HEK293 (cell line): ENCODE data around the gene ERG.

Source experiments
- CTCF ChIA-PET: fragments of 350-600 bp; formaldehyde crosslinking; extraction: SDS; loops from one replicate; lab custom pipeline; 2021; ENCODE audit warnings: antibody characterized with exemption; lab: Yijun Ruan, JAX
- POLR2A ChIA-PET: fragments of 300-600 bp; formaldehyde crosslinking; extraction: SDS; loops from one replicate; lab custom pipeline; 2020; ENCODE audit warnings: antibody characterized with exemption, inconsistent platforms; lab: Yijun Ruan, JAX
- H3K27ac ChIP-seq: fragments of 200-500 bp; sonication (Bioruptor generic); 2 replicates; pipeline ENCODE4 v1.5.1; 2014; ENCODE audit warnings: low read depth, low read length, control low read depth, inconsistent platforms; ENCODE audit errors: extremely low read depth
- H3K36me3 ChIP-seq, 2 experiments: fragments of 200-500 bp in 1 of 2; sonication (Bioruptor generic) in 1 of 2; 1 replicate in 1 of 2; 2 replicates in 1 of 2; pipeline ENCODE4 v1.5.1; 2014 to 2017; ENCODE audit warnings: inconsistent platforms in 2 of 2, low read length in 2 of 2; ENCODE audit not compliant: control insufficient read depth in 2 of 2, insufficient read depth in 1 of 2
- H3K4me1 ChIP-seq: fragments of 200-500 bp; sonication (Bioruptor generic); 2 replicates; pipeline ENCODE4 v1.5.1; 2014; ENCODE audit warnings: mild to moderate bottlenecking, low read length, inconsistent platforms; ENCODE audit not compliant: control insufficient read depth, insufficient read depth
- H3K4me3 ChIP-seq: 2 replicates; pipeline ENCODE4 v1.5.1; 2011; ENCODE audit warnings: low read depth, mild to moderate bottlenecking, control low read depth, low read length, moderate library complexity
- H3K9me3 ChIP-seq: fragments of 200-500 bp; sonication (Bioruptor generic); 2 replicates; pipeline ENCODE4 v1.5.1; 2014; ENCODE audit warnings: low read depth, low read length, inconsistent platforms; ENCODE audit not compliant: control insufficient read depth, insufficient read depth
- MEIS1 ChIP-seq: sonication (generic); formaldehyde crosslinking; IDR thresholded peaks from 2 replicates; pipeline ENCODE4 v1.8.1; 2022; ENCODE audit warnings: missing genetic modification reagents, mild to moderate bottlenecking, borderline replicate concordance
- OSR2 ChIP-seq: fragments of 450-650 bp; formaldehyde crosslinking; IDR thresholded peaks from 2 replicates; pipeline ENCODE4 v1.5.1; 2016; ENCODE audit warnings: missing biosample characterization, missing genetic modification characterization
- OVOL3 ChIP-seq: fragments of 450-650 bp; formaldehyde crosslinking; IDR thresholded peaks from 2 replicates; pipeline ENCODE4 v1.5.1; 2016; ENCODE audit warnings: missing biosample characterization, missing genetic modification characterization
- REPIN1 ChIP-seq: fragments of 450-650 bp; formaldehyde crosslinking; IDR thresholded peaks from 2 replicates; pipeline ENCODE4 v1.5.1; 2017; ENCODE audit warnings: missing biosample characterization, missing genetic modification characterization, low read depth
- WT1 ChIP-seq: fragments of 450-650 bp; formaldehyde crosslinking; IDR thresholded peaks from 2 replicates; pipeline ENCODE4 v1.5.1; 2016; ENCODE audit warnings: missing biosample characterization, missing genetic modification characterization
- ZNF416 ChIP-seq: fragments of 450-650 bp; formaldehyde crosslinking; IDR thresholded peaks from 2 replicates; pipeline ENCODE4 v1.5.1; 2016; ENCODE audit warnings: missing biosample characterization, missing genetic modification characterization
- ZNF664 ChIP-seq: fragments of 450-650 bp; formaldehyde crosslinking; IDR thresholded peaks from 2 replicates; pipeline ENCODE4 v1.5.1; 2016; ENCODE audit warnings: missing biosample characterization, missing genetic modification characterization
- TF ChIP-seq, protein P1 (sequence below): fragments of 450-650 bp; formaldehyde crosslinking; conservative IDR thresholded peaks from 2 replicates; pipeline ENCODE4 v1.5.1; 2016; ENCODE audit warnings: low read depth, missing biosample characterization, missing genetic modification characterization
- TF ChIP-seq, protein P2 (sequence below): fragments of 450-650 bp; formaldehyde crosslinking; IDR thresholded peaks from 2 replicates; pipeline ENCODE4 v1.5.1; 2016; ENCODE audit warnings: missing biosample characterization, missing genetic modification characterization
- TF ChIP-seq, protein P3 (sequence below): fragments of 450-650 bp; formaldehyde crosslinking; IDR thresholded peaks from 2 replicates; pipeline ENCODE4 v1.5.1; 2017; ENCODE audit warnings: missing biosample characterization, missing genetic modification characterization
- TF ChIP-seq, protein P4 (sequence below): fragments of 450-650 bp; formaldehyde crosslinking; IDR thresholded peaks from 2 replicates; pipeline ENCODE4 v1.5.1; 2016; ENCODE audit warnings: missing biosample characterization, missing genetic modification characterization
- TF ChIP-seq, protein P5 (sequence below): IDR thresholded peaks from 2 replicates; pipeline ENCODE4 v1.6.1; 2011; ENCODE audit warnings: mild to moderate bottlenecking, low read depth, low read length, borderline replicate concordance
- TF ChIP-seq, protein P6 (sequence below): fragments of 450-650 bp; formaldehyde crosslinking; IDR thresholded peaks from 2 replicates; pipeline ENCODE4 v1.5.1; 2017; ENCODE audit warnings: missing biosample characterization, missing genetic modification characterization

ERG gene

GRCh38 chr21:38395581-38395980, 102.7 kb downstream of the ERG start (continued):
- TF ChIP-seq, protein P1, sequence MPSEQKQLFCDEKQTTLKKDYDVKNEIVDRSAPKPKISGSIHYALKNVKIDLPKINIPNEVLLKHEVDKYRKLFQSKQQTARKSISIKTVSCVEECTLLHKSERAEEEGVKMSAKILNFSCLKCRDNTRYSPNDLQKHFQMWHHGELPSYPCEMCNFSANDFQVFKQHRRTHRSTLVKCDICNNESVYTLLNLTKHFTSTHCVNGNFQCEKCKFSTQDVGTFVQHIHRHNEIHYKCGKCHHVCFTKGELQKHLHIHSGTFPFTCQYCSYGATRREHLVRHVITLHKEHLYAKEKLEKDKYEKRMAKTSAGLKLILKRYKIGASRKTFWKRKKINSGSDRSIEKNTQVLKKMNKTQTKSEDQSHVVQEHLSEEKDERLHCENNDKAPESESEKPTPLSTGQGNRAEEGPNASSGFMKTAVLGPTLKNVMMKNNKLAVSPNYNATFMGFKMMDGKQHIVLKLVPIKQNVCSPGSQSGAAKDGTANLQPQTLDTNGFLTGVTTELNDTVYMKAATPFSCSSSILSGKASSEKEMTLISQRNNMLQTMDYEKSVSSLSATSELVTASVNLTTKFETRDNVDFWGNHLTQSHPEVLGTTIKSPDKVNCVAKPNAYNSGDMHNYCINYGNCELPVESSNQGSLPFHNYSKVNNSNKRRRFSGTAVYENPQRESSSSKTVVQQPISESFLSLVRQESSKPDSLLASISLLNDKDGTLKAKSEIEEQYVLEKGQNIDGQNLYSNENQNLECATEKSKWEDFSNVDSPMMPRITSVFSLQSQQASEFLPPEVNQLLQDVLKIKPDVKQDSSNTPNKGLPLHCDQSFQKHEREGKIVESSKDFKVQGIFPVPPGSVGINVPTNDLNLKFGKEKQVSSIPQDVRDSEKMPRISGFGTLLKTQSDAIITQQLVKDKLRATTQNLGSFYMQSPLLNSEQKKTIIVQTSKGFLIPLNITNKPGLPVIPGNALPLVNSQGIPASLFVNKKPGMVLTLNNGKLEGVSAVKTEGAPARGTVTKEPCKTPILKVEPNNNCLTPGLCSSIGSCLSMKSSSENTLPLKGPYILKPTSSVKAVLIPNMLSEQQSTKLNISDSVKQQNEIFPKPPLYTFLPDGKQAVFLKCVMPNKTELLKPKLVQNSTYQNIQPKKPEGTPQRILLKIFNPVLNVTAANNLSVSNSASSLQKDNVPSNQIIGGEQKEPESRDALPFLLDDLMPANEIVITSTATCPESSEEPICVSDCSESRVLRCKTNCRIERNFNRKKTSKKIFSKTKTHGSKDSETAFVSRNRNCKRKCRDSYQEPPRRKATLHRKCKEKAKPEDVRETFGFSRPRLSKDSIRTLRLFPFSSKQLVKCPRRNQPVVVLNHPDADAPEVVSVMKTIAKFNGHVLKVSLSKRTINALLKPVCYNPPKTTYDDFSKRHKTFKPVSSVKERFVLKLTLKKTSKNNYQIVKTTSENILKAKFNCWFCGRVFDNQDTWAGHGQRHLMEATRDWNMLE, result no peak
- no peak for TF ChIP-seq ZNF416 (tag by site-specific recombination)
- TF ChIP-seq, protein P2, sequence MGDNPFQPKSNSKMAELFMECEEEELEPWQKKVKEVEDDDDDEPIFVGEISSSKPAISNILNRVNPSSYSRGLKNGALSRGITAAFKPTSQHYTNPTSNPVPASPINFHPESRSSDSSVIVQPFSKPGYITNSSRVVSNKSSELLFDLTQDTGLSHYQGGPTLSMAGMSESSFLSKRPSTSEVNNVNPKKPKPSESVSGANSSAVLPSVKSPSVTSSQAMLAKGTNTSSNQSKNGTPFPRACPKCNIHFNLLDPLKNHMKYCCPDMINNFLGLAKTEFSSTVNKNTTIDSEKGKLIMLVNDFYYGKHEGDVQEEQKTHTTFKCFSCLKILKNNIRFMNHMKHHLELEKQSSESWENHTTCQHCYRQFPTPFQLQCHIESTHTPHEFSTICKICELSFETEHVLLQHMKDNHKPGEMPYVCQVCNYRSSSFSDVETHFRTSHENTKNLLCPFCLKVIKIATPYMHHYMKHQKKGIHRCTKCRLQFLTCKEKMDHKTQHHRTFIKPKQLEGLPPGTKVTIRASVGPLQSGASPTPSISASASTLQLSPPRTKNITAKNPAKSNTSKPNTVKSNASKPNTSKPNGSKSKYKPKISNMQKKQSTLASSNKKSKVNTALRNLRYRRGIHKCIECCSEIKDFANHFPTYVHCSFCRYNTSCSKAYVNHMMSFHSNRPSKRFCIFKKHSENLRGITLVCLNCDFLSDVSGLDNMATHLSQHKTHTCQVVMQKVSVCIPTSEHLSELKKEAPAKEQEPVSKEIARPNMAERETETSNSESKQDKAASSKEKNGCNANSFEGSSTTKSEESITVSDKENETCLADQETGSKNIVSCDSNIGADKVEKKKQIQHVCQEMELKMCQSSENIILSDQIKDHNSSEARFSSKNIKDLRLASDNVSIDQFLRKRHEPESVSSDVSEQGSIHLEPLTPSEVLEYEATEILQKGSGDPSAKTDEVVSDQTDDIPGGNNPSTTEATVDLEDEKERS (tag by site-specific recombination), result no peak

DNA sequence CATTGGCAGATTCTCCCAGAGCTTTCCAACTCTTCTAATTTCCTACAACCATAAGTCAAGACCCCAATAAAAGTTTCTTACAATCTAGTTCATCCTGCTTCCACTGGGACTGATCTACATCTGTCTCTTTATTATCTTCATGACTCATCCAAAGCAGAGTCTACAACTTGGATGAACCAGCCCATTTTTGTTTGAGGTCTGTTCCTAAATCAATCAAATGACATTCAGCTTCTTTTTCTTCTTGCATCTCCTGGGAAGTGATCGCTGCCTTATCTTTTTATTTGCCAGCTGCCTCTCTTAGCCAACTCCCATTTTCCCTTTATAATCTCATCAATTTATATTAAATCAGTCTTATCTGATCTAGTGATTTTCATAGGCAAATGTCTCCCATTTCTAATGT, 105.6 kb downstream of the ERG start:
- Histone ChIP-seq H3K9me3 (no peaks in the 10 kb centered on the region), H3K27ac (no peak overlapping the region), H3K36me3 (no peaks in the 10 kb centered on the region), H3K4me1 (no peaks in the 10 kb centered on the region), H3K4me3 (no peak overlapping the region)
- TF ChIP-seq, protein P3, sequence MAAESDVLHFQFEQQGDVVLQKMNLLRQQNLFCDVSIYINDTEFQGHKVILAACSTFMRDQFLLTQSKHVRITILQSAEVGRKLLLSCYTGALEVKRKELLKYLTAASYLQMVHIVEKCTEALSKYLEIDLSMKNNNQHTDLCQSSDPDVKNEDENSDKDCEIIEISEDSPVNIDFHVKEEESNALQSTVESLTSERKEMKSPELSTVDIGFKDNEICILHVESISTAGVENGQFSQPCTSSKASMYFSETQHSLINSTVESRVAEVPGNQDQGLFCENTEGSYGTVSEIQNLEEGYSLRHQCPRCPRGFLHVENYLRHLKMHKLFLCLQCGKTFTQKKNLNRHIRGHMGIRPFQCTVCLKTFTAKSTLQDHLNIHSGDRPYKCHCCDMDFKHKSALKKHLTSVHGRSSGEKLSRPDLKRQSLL (tag by site-specific recombination), result no peak
- TF ChIP-seq, protein P4, sequence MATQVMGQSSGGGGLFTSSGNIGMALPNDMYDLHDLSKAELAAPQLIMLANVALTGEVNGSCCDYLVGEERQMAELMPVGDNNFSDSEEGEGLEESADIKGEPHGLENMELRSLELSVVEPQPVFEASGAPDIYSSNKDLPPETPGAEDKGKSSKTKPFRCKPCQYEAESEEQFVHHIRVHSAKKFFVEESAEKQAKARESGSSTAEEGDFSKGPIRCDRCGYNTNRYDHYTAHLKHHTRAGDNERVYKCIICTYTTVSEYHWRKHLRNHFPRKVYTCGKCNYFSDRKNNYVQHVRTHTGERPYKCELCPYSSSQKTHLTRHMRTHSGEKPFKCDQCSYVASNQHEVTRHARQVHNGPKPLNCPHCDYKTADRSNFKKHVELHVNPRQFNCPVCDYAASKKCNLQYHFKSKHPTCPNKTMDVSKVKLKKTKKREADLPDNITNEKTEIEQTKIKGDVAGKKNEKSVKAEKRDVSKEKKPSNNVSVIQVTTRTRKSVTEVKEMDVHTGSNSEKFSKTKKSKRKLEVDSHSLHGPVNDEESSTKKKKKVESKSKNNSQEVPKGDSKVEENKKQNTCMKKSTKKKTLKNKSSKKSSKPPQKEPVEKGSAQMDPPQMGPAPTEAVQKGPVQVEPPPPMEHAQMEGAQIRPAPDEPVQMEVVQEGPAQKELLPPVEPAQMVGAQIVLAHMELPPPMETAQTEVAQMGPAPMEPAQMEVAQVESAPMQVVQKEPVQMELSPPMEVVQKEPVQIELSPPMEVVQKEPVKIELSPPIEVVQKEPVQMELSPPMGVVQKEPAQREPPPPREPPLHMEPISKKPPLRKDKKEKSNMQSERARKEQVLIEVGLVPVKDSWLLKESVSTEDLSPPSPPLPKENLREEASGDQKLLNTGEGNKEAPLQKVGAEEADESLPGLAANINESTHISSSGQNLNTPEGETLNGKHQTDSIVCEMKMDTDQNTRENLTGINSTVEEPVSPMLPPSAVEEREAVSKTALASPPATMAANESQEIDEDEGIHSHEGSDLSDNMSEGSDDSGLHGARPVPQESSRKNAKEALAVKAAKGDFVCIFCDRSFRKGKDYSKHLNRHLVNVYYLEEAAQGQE (tag by site-specific recombination), result no peak
- no peak for TF ChIP-seq WT1 (tag by site-specific recombination)
- no peak for TF ChIP-seq MEIS1 (CRISPR knock-in tag)
- TF ChIP-seq OSR2 (tag by site-specific recombination), result no peak
- TF ChIP-seq REPIN1 (tag by site-specific recombination), result no peak
- no peak for TF ChIP-seq OVOL3 (tag by site-specific recombination)
- TF ChIP-seq ZNF664 (tag by site-specific recombination), result no peak
- TF ChIP-seq, protein P5, sequence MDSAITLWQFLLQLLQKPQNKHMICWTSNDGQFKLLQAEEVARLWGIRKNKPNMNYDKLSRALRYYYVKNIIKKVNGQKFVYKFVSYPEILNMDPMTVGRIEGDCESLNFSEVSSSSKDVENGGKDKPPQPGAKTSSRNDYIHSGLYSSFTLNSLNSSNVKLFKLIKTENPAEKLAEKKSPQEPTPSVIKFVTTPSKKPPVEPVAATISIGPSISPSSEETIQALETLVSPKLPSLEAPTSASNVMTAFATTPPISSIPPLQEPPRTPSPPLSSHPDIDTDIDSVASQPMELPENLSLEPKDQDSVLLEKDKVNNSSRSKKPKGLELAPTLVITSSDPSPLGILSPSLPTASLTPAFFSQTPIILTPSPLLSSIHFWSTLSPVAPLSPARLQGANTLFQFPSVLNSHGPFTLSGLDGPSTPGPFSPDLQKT, result no peak
- TF ChIP-seq, protein P6, sequence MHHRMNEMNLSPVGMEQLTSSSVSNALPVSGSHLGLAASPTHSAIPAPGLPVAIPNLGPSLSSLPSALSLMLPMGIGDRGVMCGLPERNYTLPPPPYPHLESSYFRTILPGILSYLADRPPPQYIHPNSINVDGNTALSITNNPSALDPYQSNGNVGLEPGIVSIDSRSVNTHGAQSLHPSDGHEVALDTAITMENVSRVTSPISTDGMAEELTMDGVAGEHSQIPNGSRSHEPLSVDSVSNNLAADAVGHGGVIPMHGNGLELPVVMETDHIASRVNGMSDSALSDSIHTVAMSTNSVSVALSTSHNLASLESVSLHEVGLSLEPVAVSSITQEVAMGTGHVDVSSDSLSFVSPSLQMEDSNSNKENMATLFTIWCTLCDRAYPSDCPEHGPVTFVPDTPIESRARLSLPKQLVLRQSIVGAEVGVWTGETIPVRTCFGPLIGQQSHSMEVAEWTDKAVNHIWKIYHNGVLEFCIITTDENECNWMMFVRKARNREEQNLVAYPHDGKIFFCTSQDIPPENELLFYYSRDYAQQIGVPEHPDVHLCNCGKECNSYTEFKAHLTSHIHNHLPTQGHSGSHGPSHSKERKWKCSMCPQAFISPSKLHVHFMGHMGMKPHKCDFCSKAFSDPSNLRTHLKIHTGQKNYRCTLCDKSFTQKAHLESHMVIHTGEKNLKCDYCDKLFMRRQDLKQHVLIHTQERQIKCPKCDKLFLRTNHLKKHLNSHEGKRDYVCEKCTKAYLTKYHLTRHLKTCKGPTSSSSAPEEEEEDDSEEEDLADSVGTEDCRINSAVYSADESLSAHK (tag by site-specific recombination), result no peak
- CTCF ChIA-PET, result interaction anchor here (0.7 to 1.5 kb wide), 4 partner anchors 8 to 40 kb away, joined by 3 to 4 read pairs (median 3); no protein-coding TSS in a partner anchor
- POLR2A ChIA-PET, result no interaction called here
